Astrocyte of the hippocampus (primary cell): ENCODE measurements around the gene PRAC1.

ENCODE experiments used
- DNase-seq: peaks from one replicate; pipeline ENCODE4 v3.0.0; 2011; ENCODE audit warnings: low read depth, low spot score

The PRAC1 gene

GRCh38 chr17:48747445-48748363, 25.4 kb upstream of the PRAC1 start:
- no peak for DNase-seq

- no peak for DNase-seq
Measured at GRCh38 chr17:48746916-48747444, 24.7 kb upstream of the PRAC1 start.

- DNase-seq: no peak
Measured at GRCh38 chr17:48745381-48746275, 23.3 kb upstream of the PRAC1 start.

GRCh38 chr17:48740537-48740936, 18.2 kb upstream of the PRAC1 start:
- DNase-seq: no peak

- DNase-seq: no peak
Measured at GRCh38 chr17:48738803-48739526, 16.6 kb upstream of the PRAC1 start.

GRCh38 chr17:48738424-48738802, 16.1 kb upstream of the PRAC1 start:
- no peak for DNase-seq

GRCh38 chr17:48737330-48738043, 15.2 kb upstream of the PRAC1 start:
- DNase-seq: no peak

- no peak for DNase-seq
Measured at GRCh38 chr17:48735062-48735351, 12.7 kb upstream of the PRAC1 start.

- no peak for DNase-seq
Measured at GRCh38 chr17:48734333-48735061, 12.2 kb upstream of the PRAC1 start.

- no peak for DNase-seq
Measured at GRCh38 chr17:48733632-48734328, 11.5 kb upstream of the PRAC1 start.

GRCh38 chr17:48732688-48733629, 10.6 kb upstream of the PRAC1 start:
- DNase-seq: no peak

- no peak for DNase-seq
Measured at GRCh38 chr17:48731355-48731754, 9.0 kb upstream of the PRAC1 start.

GRCh38 chr17:48730240-48730550, 7.9 kb upstream of the PRAC1 start:
- no peak for DNase-seq

- no peak for DNase-seq
Measured at GRCh38 chr17:48729335-48730239, 7.3 kb upstream of the PRAC1 start.

GRCh38 chr17:48728232-48729231, 6.2 kb upstream of the PRAC1 start, which contains the start of gene HOXB13:
Gene HOXB13, minus strand, starts transcription at chr17:48728750. Its CDS starts 157 bp downstream, at chr17:48728593.
- DNase-seq: no peak

- DNase-seq: no peak
Measured at GRCh38 chr17:48727415-48728175, 5.3 kb upstream of the PRAC1 start.
